HepG2 (cell line): ENCODE data around the gene AP5Z1. TPM values are rescaled to one million over a fixed set of nuclear protein-coding genes. Genes with fewer than 3 reads are reported as not detected.

Source experiments
- ATF7-NPFF ChIP-seq: sonication (generic); formaldehyde crosslinking; IDR thresholded peaks from 2 replicates; pipeline ENCODE4 v1.8.1; 2023; ENCODE audit warnings: mild to moderate bottlenecking, low read depth, missing genetic modification reagents, moderate library complexity
- CEBPG ChIP-seq: IDR thresholded peaks from 2 replicates; pipeline ENCODE4 v1.6.1; 2016
- NKX3-1 ChIP-seq: sonication (generic); formaldehyde crosslinking; IDR thresholded peaks from 2 replicates; pipeline ENCODE4 v1.5.0; 2020; ENCODE audit warnings: missing genetic modification reagents
- SIN3A ChIP-seq: IDR thresholded peaks from 2 replicates; pipeline ENCODE4 v1.6.1; 2011; ENCODE audit warnings: low read depth, mild to moderate bottlenecking, control low read depth, low read length, borderline replicate concordance
- SRSF9 ChIP-seq: fragments of 200-400 bp; formaldehyde crosslinking; IDR thresholded peaks from 2 replicates; pipeline ENCODE4 v1.6.1; 2018; ENCODE audit warnings: borderline replicate concordance, mild to moderate bottlenecking, low read depth, low read length; ENCODE audit not compliant: insufficient read depth, poor library complexity, severe bottlenecking
- TBX2 ChIP-seq: sonication (generic); formaldehyde crosslinking; IDR thresholded peaks from 2 replicates; pipeline ENCODE4 v1.5.0; 2020; ENCODE audit warnings: missing genetic modification reagents, mild to moderate bottlenecking, borderline replicate concordance
- YEATS2 ChIP-seq: sonication (generic); formaldehyde crosslinking; IDR thresholded peaks from 2 replicates; pipeline ENCODE4 v1.4.0; 2020; ENCODE audit warnings: missing genetic modification reagents, borderline replicate concordance
- ZBTB40 ChIP-seq, 2 experiments: fragments of 450-650 bp in 1 of 2; sonication (generic) in 1 of 2; formaldehyde crosslinking in 1 of 2; IDR thresholded peaks; 2 replicates each; pipeline versions ENCODE4 v1.6.1 to v1.8.0; 2016 to 2022; ENCODE audit warnings: antibody characterized with exemption in 1 of 2, mild to moderate bottlenecking in 1 of 2, missing genetic modification reagents in 1 of 2
- ZBTB49 ChIP-seq: sonication (generic); formaldehyde crosslinking; IDR thresholded peaks from 2 replicates; pipeline ENCODE4 v1.4.0; 2020; ENCODE audit warnings: missing genetic modification reagents, borderline replicate concordance
- ZNF484 ChIP-seq: sonication (generic); formaldehyde crosslinking; IDR thresholded peaks from 2 replicates; pipeline ENCODE4 v1.5.1; 2020; ENCODE audit warnings: mild to moderate bottlenecking, low read depth, missing genetic modification reagents, borderline replicate concordance
- polyA plus RNA-seq, 8 experiments: library from polyadenylated mRNA; depleted of rRNA in 3 of 8; stranded (reverse) in 7 of 8; unstranded in 1 of 8; fragments of >200 nt; fragmentation: Illumina TruSeq in 4 of 8; extraction: Trizol in 4 of 8; gene quantifications; 2 replicates each; pipeline versions ENCODE4 v1.2.1 to v1.2.3, GENCODE V29; 2011 to 2016; ENCODE audit warnings: low read depth in 4 of 8, missing spikeins in 1 of 8, mixed read lengths in 1 of 8; ENCODE audit not compliant: insufficient read depth in 1 of 8
- total RNA-seq, 5 experiments: library from RNA; depleted of rRNA; stranded (reverse); fragments of >200 nt; fragmentation: Illumina TruSeq; extraction: Trizol; gene quantifications; 2 replicates each; pipeline ENCODE4 v1.2.3, GENCODE V29; 2016; ENCODE audit warnings: low read depth in 1 of 5
- TF ChIP-seq, protein P1 (sequence below), 2 experiments: sonication (generic) in 1 of 2; formaldehyde crosslinking in 1 of 2; IDR thresholded peaks; 2 replicates each; pipeline versions ENCODE4 v1.5.1 to v1.6.1; 2011 to 2020; ENCODE audit warnings: borderline replicate concordance in 1 of 2, low read depth in 1 of 2, low read length in 1 of 2, mild to moderate bottlenecking in 1 of 2, missing genetic modification reagents in 1 of 2, moderate library complexity in 1 of 2
- TF ChIP-seq, protein P2 (sequence below): sonication (generic); formaldehyde crosslinking; conservative IDR thresholded peaks from 2 replicates; pipeline ENCODE4 v1.8.1; 2023; ENCODE audit warnings: missing genetic modification reagents

AP5Z1 gene
- total and polyA plus RNA-seq, 2 of the 13 experiments (the other 11 are each of a cell fraction or from before 2014, with no cell fraction given), result 9.3 to 15.1 TPM

- TF ChIP-seq, protein P1, sequence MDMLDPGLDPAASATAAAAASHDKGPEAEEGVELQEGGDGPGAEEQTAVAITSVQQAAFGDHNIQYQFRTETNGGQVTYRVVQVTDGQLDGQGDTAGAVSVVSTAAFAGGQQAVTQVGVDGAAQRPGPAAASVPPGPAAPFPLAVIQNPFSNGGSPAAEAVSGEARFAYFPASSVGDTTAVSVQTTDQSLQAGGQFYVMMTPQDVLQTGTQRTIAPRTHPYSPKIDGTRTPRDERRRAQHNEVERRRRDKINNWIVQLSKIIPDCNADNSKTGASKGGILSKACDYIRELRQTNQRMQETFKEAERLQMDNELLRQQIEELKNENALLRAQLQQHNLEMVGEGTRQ (IDR thresholded peaks at IDR 0.05; ENCODE audit: low read depth, low read length), result peak; percentile 100
- TF ChIP-seq, protein P1 (CRISPR knock-in tag; IDR thresholded peaks at IDR 0.05; ENCODE audit: borderline replicate concordance), result peak; percentile 100; the same call in 1 of the 2 replicates
- TF ChIP-seq YEATS2, result peak; percentile 94
- no peak for TF ChIP-seq ZBTB49 (CRISPR knock-in tag)
- TF ChIP-seq ATF7-NPFF, result peak; percentile 17; the same call in 1 of the 2 replicates
- TF ChIP-seq ZNF484 (CRISPR knock-in tag), result no peak
- TF ChIP-seq NKX3-1, result no peak
- peak; percentile 94 for TF ChIP-seq SIN3A
- TF ChIP-seq SRSF9, result no peak
- TF ChIP-seq, protein P2, sequence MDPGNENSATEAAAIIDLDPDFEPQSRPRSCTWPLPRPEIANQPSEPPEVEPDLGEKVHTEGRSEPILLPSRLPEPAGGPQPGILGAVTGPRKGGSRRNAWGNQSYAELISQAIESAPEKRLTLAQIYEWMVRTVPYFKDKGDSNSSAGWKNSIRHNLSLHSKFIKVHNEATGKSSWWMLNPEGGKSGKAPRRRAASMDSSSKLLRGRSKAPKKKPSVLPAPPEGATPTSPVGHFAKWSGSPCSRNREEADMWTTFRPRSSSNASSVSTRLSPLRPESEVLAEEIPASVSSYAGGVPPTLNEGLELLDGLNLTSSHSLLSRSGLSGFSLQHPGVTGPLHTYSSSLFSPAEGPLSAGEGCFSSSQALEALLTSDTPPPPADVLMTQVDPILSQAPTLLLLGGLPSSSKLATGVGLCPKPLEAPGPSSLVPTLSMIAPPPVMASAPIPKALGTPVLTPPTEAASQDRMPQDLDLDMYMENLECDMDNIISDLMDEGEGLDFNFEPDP (CRISPR knock-in tag), result no peak
- TF ChIP-seq ZBTB40 (IDR thresholded peaks at IDR 0.05), result no peak; the same call in 1 of the 2 replicates
- TF ChIP-seq ZBTB40 (CRISPR knock-in tag; IDR thresholded peaks at IDR 0.05), result no peak; the same call in 1 of the 2 replicates
- TF ChIP-seq CEBPG (CRISPR knock-in tag), result no peak
- peak; percentile 44; the same call in 1 of the 2 replicates for TF ChIP-seq TBX2 (CRISPR knock-in tag)
Observed at GRCh38 chr7:4775250-4775847, at the start of gene AP5Z1 (continued).
